GM23338 (cell line): Measurements from ENCODE around the gene GRID2.

Source experiments
- EZH2 ChIP-seq: fragments of 200-600 bp; sonication (generic); IDR thresholded peaks from one replicate; pipeline ENCODE4 v1.8.0; 2017; ENCODE audit warnings: antibody characterized with exemption, mild to moderate bottlenecking, low read depth; ENCODE audit not compliant: unreplicated experiment
- EZH2phosphoT487 ChIP-seq: fragments of 200-600 bp; sonication (generic); IDR thresholded peaks from one replicate; pipeline ENCODE4 v1.8.1; 2018; ENCODE audit warnings: antibody characterized with exemption; ENCODE audit not compliant: unreplicated experiment
- NANOG ChIP-seq: IDR thresholded peaks from 2 replicates; pipeline ENCODE4 v1.6.1; 2016; ENCODE audit warnings: antibody characterized with exemption, borderline replicate concordance
- POLR2AphosphoS5 ChIP-seq: IDR thresholded peaks from 2 replicates; pipeline ENCODE4 v1.6.1; 2016; ENCODE audit warnings: antibody characterized with exemption, low read depth
- STAT1 ChIP-seq: IDR thresholded peaks from one replicate; pipeline ENCODE4 v1.6.1; 2016; ENCODE audit warnings: antibody characterized with exemption; ENCODE audit not compliant: unreplicated experiment
- TF ChIP-seq, protein P1 (sequence below), 2 experiments: fragments of 200-600 bp in 1 of 2; sonication (generic) in 1 of 2; conservative IDR thresholded peaks; 2 replicates each; pipeline versions ENCODE4 v1.5.1 to v1.6.1; 2016 to 2017; ENCODE audit warnings: antibody characterized with exemption in 2 of 2, low read depth in 2 of 2, mild to moderate bottlenecking in 2 of 2, moderate library complexity in 1 of 2
- TF ChIP-seq, protein P2 (sequence below): fragments of 250-450 bp; sonication (Bioruptor Pico); IDR thresholded peaks from 2 replicates; pipeline ENCODE4 v1.5.0; 2020; ENCODE audit warnings: mild to moderate bottlenecking, moderate library complexity

DNA sequence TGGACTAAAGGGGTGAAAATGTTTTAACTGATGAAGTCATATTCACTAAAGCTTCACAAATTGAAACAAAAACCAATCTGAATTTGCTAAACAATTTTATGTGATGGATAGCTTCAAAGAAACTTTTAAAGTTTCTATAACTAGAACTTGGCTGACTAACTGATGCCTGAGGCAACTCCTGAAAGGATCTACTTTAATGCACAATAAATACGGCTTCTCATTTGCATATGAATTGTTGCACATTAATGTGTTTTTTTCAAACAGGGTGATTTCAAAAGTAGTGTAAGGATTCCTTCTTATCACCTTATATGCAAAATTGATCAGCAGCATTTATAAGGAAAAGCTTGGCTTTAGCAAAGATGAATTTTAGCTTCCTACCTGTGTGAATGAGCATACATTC, 1466.4 kb downstream of the GRID2 start:
- TF ChIP-seq NANOG (no peak), EZH2 (no peak), EZH2phosphoT487 (no peak), POLR2AphosphoS5 (no peak), STAT1 (no peak)
- TF ChIP-seq, protein P1, sequence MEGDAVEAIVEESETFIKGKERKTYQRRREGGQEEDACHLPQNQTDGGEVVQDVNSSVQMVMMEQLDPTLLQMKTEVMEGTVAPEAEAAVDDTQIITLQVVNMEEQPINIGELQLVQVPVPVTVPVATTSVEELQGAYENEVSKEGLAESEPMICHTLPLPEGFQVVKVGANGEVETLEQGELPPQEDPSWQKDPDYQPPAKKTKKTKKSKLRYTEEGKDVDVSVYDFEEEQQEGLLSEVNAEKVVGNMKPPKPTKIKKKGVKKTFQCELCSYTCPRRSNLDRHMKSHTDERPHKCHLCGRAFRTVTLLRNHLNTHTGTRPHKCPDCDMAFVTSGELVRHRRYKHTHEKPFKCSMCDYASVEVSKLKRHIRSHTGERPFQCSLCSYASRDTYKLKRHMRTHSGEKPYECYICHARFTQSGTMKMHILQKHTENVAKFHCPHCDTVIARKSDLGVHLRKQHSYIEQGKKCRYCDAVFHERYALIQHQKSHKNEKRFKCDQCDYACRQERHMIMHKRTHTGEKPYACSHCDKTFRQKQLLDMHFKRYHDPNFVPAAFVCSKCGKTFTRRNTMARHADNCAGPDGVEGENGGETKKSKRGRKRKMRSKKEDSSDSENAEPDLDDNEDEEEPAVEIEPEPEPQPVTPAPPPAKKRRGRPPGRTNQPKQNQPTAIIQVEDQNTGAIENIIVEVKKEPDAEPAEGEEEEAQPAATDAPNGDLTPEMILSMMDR (conservative IDR thresholded peaks at IDR 0.05; ENCODE audit: low read depth in 2 of 2), result no peak
- TF ChIP-seq, protein P2, sequence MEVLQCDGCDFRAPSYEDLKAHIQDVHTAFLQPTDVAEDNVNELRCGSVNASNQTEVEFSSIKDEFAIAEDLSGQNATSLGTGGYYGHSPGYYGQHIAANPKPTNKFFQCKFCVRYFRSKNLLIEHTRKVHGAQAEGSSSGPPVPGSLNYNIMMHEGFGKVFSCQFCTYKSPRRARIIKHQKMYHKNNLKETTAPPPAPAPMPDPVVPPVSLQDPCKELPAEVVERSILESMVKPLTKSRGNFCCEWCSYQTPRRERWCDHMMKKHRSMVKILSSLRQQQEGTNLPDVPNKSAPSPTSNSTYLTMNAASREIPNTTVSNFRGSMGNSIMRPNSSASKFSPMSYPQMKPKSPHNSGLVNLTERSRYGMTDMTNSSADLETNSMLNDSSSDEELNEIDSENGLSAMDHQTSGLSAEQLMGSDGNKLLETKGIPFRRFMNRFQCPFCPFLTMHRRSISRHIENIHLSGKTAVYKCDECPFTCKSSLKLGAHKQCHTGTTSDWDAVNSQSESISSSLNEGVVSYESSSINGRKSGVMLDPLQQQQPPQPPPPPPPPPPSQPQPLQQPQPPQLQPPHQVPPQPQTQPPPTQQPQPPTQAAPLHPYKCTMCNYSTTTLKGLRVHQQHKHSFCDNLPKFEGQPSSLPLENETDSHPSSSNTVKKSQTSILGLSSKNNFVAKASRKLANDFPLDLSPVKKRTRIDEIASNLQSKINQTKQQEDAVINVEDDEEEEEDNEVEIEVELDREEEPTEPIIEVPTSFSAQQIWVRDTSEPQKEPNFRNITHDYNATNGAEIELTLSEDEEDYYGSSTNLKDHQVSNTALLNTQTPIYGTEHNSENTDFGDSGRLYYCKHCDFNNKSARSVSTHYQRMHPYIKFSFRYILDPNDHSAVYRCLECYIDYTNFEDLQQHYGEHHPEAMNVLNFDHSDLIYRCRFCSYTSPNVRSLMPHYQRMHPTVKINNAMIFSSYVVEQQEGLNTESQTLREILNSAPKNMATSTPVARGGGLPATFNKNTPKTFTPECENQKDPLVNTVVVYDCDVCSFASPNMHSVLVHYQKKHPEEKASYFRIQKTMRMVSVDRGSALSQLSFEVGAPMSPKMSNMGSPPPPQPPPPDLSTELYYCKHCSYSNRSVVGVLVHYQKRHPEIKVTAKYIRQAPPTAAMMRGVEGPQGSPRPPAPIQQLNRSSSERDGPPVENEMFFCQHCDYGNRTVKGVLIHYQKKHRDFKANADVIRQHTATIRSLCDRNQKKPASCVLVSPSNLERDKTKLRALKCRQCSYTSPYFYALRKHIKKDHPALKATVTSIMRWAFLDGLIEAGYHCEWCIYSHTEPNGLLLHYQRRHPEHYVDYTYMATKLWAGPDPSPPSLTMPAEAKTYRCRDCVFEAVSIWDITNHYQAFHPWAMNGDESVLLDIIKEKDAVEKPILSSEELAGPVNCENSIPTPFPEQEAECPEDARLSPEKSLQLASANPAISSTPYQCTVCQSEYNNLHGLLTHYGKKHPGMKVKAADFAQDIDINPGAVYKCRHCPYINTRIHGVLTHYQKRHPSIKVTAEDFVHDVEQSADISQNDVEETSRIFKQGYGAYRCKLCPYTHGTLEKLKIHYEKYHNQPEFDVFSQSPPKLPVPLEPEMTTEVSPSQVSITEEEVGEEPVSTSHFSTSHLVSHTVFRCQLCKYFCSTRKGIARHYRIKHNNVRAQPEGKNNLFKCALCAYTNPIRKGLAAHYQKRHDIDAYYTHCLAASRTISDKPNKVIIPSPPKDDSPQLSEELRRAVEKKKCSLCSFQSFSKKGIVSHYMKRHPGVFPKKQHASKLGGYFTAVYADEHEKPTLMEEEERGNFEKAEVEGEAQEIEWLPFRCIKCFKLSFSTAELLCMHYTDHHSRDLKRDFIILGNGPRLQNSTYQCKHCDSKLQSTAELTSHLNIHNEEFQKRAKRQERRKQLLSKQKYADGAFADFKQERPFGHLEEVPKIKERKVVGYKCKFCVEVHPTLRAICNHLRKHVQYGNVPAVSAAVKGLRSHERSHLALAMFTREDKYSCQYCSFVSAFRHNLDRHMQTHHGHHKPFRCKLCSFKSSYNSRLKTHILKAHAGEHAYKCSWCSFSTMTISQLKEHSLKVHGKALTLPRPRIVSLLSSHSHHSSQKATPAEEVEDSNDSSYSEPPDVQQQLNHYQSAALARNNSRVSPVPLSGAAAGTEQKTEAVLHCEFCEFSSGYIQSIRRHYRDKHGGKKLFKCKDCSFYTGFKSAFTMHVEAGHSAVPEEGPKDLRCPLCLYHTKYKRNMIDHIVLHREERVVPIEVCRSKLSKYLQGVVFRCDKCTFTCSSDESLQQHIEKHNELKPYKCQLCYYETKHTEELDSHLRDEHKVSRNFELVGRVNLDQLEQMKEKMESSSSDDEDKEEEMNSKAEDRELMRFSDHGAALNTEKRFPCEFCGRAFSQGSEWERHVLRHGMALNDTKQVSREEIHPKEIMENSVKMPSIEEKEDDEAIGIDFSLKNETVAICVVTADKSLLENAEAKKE, result no peak
